HG03025 (cell line): ENCODE results near the gene SPAG16.

Experiments
- ATAC-seq: cut with Tn5 transposase; IDR thresholded peaks from one replicate; pipeline ENCODE4 v1.9.1; 2021; ENCODE audit warnings: mild to moderate bottlenecking, moderate library complexity; ENCODE audit not compliant: unreplicated experiment, low FRiP score

Gene SPAG16

GRCh38 chr2:214311931-214312749 is 1027.9 kb downstream of the SPAG16 start:
- ATAC-seq: no peak

DNA sequence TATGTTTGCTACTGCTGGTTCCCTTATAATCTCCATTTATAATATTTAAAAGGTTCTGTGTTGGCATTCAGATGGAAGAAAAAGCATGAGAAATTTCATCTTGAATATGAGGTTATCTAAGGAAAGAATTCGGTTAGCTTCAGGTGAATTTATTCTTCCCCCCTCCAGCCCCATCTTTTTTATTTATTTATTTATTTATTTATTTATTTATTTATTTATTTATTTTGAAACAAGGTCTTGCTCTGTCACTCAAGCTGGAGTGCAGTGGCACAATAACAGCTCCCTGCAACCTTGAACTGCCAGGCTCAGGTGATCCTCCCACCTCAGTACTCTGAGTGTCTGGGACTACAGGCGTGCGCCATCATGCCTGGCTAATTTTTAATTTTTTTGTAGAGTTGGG is 1031.1 kb downstream of the SPAG16 start:
- ATAC-seq: no peak

- ATAC-seq: no peak
These were observed 1035.9 kb downstream of the SPAG16 start for GRCh38 chr2:214320211-214320610.

- no peak for ATAC-seq
These were observed 1038.4 kb downstream of the SPAG16 start for GRCh38 chr2:214322662-214323061.

- ATAC-seq: no peak
These were observed 1041.1 kb downstream of the SPAG16 start for GRCh38 chr2:214325404-214325803.

GRCh38 chr2:214328941-214329340 is 1044.7 kb downstream of the SPAG16 start:
- no peak for ATAC-seq

DNA sequence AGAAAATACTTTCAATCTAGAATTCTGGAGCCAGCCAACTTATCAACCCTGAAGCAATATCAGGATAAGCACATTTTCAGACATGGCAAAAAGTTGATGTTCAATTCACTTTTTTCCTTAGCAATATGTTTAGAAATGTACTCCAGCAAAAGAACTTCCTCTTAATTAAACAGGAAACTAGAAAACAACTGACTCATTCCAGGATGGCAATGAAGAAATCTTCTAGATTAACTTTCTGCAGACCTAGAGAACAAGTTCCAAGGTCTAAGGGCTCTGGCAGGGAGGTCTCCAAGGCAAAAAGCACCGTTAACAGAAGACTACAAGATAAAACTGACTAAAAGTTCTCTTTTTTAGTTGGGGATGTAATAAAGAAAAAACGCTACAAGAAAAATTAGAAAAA is 1057.4 kb downstream of the SPAG16 start:
- ATAC-seq: no peak

GRCh38 chr2:214358506-214358905 is 1074.2 kb downstream of the SPAG16 start:
- ATAC-seq: no peak

GRCh38 chr2:214361116-214361515 is 1076.9 kb downstream of the SPAG16 start:
- no peak for ATAC-seq

DNA sequence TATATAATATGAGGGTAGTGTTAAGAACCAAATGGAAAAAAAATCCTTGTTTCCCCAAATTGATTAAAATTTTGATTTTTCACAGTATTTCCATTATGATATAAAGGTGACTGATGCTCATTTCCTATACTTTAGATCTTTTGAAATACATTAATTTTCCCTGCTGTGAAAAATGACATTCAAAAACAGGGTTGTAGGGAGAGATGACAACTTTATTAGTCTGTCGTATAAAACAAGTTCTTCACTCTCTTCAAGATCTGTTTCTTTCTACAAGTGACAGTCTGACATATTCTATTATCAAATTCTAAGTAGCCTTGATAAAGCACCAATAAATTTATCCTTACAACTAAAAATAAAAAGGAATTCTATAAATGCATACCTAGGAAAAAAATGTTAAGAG is 1081.3 kb downstream of the SPAG16 start:
- no peak for ATAC-seq

- ATAC-seq: no peak
These were observed 1082.9 kb downstream of the SPAG16 start for GRCh38 chr2:214367171-214367570.

DNA sequence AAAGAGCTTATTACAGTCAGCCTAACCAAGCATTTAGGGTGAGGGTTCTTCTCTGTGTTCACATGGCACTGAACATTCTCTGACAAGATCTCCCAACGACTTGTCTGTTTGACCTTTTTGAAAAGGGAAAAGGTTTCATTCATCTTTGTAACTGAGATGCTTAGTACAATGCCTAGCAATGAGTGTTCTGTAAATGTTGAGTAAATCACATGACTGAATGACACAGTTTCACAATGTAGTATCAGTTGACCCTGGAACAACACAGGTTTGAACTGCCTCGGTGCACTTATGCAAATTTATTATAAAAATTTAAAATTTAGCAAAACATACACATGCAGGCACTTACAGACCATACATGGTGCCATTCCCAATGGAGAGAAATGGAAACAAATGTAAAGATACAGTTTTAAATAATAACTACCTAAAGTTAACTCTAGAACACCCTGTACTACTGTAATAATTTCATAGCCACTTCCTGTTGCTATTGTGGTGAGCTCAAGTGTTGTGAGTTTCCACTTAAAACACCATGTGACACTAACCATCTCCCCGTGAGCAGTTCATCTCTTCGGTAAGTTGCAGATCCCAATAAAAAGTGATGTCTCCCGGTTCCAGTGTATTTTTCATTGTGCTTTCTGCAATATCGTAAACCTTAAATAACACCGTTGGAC is 1092.5 kb downstream of the SPAG16 start:
- no peak for ATAC-seq

- ATAC-seq: no peak
These were observed 1093.0 kb downstream of the SPAG16 start for GRCh38 chr2:214377286-214377624.

DNA sequence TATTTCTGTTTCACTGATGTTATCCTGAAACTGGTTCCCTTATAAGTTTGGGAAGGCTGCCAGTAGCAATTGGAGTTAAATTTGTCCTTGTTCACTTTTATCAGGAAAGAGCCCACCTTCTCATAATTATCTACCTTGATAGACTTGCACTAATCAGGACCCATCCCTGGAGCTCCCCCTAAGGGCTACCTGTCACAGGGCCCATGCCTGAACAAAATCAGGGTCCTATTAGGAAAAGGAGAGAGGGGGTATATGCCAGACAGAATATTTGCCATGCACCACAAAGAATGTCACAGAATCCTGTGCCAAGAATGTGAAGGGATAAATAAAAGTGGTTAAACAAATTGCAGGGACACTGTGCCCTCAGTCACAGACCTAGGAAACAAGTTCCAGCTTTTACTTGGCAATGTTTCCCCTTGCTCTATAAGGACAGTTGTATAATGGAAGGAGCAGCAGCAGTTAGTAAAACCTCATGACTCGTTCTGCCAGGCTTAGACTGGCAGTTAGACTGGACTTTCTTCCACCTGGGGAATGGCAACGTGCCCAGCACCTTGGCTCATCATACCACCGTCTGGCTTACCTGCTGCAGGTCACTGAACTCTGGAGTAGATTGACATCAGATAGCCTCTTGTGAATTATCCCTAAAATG is 1094.3 kb downstream of the SPAG16 start:
- no peak for ATAC-seq

DNA sequence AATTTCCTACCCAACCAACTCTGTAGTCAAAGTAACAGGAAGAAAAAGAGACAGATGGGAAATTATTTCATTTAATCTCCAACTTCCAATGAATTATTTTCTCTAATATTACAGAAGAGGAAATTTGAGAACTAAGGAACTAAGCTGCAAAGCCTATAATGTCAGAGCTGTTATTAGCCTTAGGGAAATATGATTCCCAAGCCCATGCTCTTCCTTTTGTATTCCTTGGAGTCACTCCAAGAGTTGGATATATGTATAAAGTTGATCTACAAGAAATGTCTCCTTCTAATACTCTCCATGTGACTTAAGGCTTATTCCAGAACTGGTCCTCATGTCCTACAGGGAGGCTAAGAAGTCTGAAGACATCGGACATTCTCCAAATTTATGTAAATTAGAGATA is 1095.0 kb downstream of the SPAG16 start:
- ATAC-seq: no peak

DNA sequence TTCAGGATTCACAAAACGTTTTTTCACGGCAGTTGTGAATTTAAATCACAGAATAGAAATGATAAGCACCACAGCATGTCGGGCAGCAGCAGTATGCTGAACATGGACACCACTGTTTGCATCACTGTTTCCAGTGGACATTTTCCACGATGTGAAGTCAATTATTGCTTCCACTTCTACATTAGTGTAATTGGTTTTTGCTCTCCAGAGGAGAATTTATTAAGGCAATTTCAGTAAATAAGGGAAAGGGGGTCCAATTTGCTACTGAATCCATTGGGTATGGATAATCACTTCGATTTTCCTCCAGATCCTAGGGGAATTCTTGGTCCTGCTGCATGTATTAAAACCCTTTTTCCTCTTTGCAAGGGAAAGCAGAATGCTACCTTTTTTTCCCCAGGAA is 1096.4 kb downstream of the SPAG16 start:
- ATAC-seq: no peak

- no peak for ATAC-seq
These were observed 1098.0 kb downstream of the SPAG16 start for GRCh38 chr2:214382229-214382628.

DNA sequence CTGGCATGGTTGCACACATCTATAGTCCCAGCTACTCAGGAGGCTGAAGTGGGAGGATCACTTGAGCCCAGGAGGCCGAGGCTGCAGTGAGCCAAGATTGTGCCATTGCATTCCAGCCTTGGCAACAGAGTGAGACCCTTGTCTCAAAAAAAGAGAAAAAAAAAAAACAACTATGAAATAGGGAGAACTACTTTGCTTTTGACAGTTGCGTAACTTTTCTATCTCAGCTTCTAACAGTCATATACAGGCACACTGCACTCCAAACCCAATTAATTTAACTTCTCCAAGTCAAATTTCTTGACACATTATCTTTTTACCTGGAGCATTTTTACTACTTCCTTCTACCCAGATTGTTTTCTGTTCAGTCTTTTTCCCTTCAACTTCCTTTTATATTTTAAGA is 1102.5 kb downstream of the SPAG16 start:
- no peak for ATAC-seq

- ATAC-seq: no peak
These were observed 1105.1 kb downstream of the SPAG16 start for GRCh38 chr2:214389334-214389733.

GRCh38 chr2:214393796-214394195 is 1109.5 kb downstream of the SPAG16 start:
- no peak for ATAC-seq

DNA sequence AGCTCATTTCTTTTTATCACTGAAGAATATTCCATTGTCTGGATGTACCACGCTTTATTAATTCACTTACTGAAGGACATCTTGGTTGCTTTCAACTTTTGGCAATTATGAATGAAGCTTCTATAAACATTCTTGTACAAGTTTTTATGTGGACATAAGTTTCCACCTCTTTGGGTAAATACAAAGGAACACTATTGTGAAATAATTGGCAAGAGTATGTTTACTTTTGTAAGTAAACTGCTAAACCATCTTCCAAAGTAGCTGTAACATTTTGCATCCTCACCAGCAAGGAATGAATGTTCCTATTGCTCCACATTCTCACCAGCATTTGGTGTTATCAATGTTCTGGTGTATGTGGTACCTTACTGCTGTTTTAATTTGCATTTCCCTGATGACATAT is 1110.8 kb downstream of the SPAG16 start:
- no peak for ATAC-seq

GRCh38 chr2:214401580-214401979 is 1117.3 kb downstream of the SPAG16 start:
- no peak for ATAC-seq
